Transverse colon (tissue), 4 donors: ENCODE measurements around the gene NUP50.

Experiments used
- POLR2AphosphoS5 ChIP-seq, 3 donors: sonication (generic); formaldehyde crosslinking; IDR thresholded peaks; one replicate each; pipeline ENCODE4 v1.6.1; 2016; ENCODE audit warnings: antibody characterized with exemption in 3 of 3
- TF ChIP-seq, protein P1 (sequence below), 5 experiments: fragments of 200-600 bp in 3 of 5; fragments of 450-650 bp in 2 of 5; sonication (generic) in 3 of 5; IDR thresholded peaks; 1 replicate in 2 of 5; 2 replicates in 3 of 5; pipeline ENCODE4 v1.5.1; 2016 to 2017; ENCODE audit warnings: antibody characterized with exemption in 5 of 5, inconsistent platforms in 3 of 5, mild to moderate bottlenecking in 2 of 5, moderate library complexity in 1 of 5

DNA sequence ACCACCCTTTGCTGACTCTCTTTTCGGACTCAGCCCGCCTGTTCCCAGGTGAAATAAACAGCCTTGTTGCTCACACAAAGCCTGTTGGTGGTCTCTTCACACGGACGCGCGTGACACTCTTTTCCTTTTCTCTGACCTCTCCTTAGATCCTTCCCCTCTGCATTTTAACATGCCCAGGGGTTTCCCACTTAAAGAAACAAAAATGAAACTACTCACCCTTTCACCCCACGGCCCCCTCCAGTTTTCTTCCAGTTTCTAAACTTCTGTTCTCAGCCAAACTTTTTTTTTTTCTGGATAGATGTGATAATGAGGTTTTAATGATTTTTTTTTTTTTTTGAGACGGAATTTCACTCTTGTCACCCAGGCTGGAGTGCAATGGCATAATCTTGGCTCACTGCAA, 32.8 kb upstream of the NUP50 start:
- TF ChIP-seq, protein P1, sequence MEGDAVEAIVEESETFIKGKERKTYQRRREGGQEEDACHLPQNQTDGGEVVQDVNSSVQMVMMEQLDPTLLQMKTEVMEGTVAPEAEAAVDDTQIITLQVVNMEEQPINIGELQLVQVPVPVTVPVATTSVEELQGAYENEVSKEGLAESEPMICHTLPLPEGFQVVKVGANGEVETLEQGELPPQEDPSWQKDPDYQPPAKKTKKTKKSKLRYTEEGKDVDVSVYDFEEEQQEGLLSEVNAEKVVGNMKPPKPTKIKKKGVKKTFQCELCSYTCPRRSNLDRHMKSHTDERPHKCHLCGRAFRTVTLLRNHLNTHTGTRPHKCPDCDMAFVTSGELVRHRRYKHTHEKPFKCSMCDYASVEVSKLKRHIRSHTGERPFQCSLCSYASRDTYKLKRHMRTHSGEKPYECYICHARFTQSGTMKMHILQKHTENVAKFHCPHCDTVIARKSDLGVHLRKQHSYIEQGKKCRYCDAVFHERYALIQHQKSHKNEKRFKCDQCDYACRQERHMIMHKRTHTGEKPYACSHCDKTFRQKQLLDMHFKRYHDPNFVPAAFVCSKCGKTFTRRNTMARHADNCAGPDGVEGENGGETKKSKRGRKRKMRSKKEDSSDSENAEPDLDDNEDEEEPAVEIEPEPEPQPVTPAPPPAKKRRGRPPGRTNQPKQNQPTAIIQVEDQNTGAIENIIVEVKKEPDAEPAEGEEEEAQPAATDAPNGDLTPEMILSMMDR (IDR thresholded peaks at IDR 0.05), result no peak
- TF ChIP-seq POLR2AphosphoS5 (IDR thresholded peaks at IDR 0.05), result no peak
